ENCODE measurements around the gene HELT.
"Not testable (repeated sequence)": the region's sequence is repeated elsewhere in the genome, so short reads cannot be mapped to it uniquely, and the experiment has no call there.

The HELT gene

DNA sequence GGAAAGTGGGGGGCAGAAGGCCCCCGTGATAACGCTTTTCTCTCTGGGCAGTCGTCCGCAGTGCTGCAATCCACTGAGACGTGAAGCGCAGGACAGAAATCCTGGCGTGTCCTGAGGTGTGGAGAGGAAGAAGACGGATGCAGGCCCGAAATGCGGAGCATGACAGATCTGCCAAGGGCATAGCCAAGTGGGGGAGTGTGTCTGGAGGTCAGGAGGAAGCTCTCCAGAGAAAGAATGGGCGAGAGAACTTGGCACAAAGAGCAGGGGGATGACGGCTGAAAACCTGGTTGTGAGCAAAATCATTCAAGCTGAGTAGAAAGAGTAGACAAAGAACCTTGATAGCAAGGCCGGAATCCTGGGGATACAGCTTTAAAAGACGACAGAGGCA is 23.7 kb upstream of the HELT start:
- DNase-seq (ENCODE audit: low read depth, low spot score): no peak

DNA sequence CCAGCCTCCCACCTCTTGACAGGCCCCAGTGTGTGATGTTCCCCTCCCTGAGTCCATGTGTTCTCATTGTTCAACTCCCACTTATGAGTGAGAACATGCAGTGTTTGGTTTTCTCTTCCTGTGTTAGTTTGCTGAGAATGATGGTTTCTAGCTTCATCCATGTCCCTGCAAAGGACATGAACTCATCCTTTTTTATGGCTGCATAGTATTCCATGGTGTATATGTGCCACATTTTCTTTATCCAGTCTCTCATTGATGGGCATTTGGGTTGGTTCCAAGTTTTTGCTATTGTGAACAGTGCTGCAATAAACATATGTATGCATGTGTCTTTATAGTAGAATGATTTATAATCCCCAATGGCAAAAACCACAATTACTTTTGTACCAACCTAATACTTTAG is 20.6 kb upstream of the HELT start:
- H3K9ac ChIP-seq (ENCODE audit: insufficient read length); DNase-seq (ENCODE audit: low read depth, low spot score); H3K9me3 ChIP-seq (ENCODE audit: low read depth, low read length); H3K27ac ChIP-seq; H3K4me3 ChIP-seq; H3K36me3 ChIP-seq (ENCODE audit: insufficient read depth, low read length): not testable (repeated sequence)

More for the DNA sequence above, 23.7 kb upstream of the HELT start:
- Histone ChIP-seq H3K4me3 (no peak overlapping the region), H3K27ac (no peak overlapping the region), H3K9me3 (ENCODE audit: low read depth, low read length) (no peaks in the 10 kb centered on the region), H3K9ac (ENCODE audit: insufficient read length) (no peak overlapping the region), H3K36me3 (ENCODE audit: insufficient read depth, low read length) (no peaks in the 10 kb centered on the region)
- TF ChIP-seq POLR2AphosphoS5 (IDR thresholded peaks at IDR 0.05; ENCODE audit: borderline replicate concordance, low read depth, low read length): no peak
- TF ChIP-seq EZH2 (IDR thresholded peaks at IDR 0.05): no peak
- no peak for TF ChIP-seq FOXP2 (optimal IDR thresholded peaks at IDR 0.05; ENCODE audit: control extremely low read depth, extremely low read length, insufficient read depth)

DNA sequence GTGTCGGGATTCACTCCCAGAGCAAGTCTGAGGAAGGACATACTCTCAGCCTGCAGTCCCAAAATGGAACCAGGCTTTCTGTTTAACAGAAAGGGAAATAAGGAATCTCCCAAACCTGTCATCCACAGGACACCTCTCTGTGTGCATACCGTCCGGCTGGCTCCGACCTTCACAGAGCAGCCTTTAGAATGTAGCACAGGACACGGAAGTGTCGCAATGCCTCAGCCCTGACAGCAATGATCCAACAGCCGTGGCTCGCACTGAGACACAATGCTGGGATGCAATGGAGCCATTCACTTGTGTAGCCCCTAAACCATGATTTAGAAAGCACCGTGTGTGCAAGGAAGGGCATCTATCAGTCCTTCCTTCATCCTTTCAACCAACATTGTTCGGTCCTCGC is 15.5 kb upstream of the HELT start:
- TF ChIP-seq FOXP2 (optimal IDR thresholded peaks at IDR 0.05; ENCODE audit: control extremely low read depth, extremely low read length, insufficient read depth) (no peak), POLR2AphosphoS5 (IDR thresholded peaks at IDR 0.05; ENCODE audit: borderline replicate concordance, low read depth, low read length) (no peak), EZH2 (IDR thresholded peaks at IDR 0.05) (no peak)
- Histone ChIP-seq H3K36me3 (ENCODE audit: insufficient read depth, low read length) (no peaks in the 10 kb centered on the region), H3K9me3 (ENCODE audit: low read depth, low read length) (no peaks in the 10 kb centered on the region), H3K9ac (ENCODE audit: insufficient read length) (no peak overlapping the region), H3K27ac (no peak overlapping the region), H3K4me3 (no peak overlapping the region)
- no peak for DNase-seq (ENCODE audit: low read depth, low spot score)

DNA sequence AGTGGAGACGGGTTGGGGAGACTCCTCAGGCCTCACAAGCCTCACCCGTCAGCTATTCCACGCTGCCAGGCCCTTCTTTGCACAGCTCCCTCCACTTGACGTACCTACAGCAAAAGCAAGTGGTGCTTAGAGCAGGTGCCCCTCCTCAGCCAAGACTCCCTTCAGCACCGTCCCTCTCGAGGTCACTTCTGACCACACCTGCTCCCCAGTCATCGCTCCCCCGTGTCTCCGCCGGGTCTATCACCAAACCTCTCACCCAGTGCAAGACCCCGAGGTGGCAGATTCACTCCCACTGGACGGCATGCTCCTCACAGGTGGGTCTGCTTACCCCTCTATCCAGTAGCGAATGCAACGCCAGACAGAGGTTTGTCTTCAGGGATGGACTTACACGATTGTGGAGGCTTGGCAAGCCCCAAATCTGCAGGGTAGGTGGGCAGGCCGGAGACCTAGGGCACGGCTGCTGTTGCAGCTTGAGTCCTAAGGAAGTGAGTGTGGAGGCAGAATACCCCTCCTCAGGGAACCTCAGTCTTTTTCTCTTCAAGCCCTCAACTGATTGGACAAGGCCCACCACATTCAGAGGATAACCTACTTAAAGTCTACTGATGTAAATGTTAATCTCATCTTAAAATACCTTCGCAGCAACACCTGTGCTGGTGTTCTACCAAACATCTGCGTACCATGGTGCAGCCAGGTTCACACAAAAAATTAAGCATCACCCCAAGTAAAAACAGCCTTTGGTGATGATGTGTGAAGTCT is 14.5 kb upstream of the HELT start:
- Histone ChIP-seq H3K36me3 (ENCODE audit: insufficient read depth, low read length) (no peaks in the 10 kb centered on the region), H3K9me3 (ENCODE audit: low read depth, low read length) (no peaks in the 10 kb centered on the region), H3K9ac (ENCODE audit: insufficient read length) (no peak overlapping the region), H3K27ac (no peak overlapping the region), H3K4me3 (no peak overlapping the region)
- TF ChIP-seq EZH2 (IDR thresholded peaks at IDR 0.05) (no peak), FOXP2 (optimal IDR thresholded peaks at IDR 0.05; ENCODE audit: control extremely low read depth, extremely low read length, insufficient read depth) (no peak), POLR2AphosphoS5 (IDR thresholded peaks at IDR 0.05; ENCODE audit: borderline replicate concordance, low read depth, low read length) (no peak)
- no peak for DNase-seq (ENCODE audit: low read depth, low spot score)

DNA sequence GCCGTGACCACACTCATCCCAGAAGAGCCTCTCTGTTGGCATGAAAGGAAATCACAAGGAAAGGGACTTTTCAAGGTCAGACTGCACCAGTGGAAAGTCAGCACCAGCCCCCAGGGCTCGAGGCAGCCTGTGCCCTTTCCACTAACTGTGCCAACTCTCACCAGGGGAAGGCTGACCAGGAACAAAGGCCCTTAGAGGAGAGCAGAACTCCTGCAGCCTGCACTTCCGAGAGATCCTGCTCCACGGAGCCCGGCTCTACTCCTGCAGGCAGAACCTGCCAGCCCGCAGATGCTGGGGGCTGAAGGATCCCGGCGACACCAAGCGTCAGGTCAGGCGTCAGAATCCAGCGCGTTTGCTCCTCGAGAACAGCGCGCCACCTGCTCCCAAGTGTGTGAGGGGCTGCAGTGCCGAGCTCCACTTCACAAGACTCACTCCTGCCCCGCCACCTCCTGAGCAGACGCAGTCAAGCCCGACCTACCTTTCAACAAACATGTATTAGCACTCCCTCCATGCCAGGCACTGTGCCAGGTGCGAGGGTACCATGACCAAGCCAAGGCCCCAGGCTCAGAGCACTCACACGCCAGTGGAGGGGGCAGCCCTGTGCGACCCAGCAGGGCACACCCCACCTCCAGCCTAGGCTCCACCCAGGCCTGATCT is 13.6 kb upstream of the HELT start:
- Histone ChIP-seq H3K9me3 (ENCODE audit: low read depth, low read length) (no peaks in the 10 kb centered on the region), H3K36me3 (ENCODE audit: insufficient read depth, low read length) (no peaks in the 10 kb centered on the region), H3K4me3 (peak overlapping the region; percentile 24), H3K9ac (ENCODE audit: insufficient read length) (no peak overlapping the region), H3K27ac (no peak overlapping the region)
- no peak for DNase-seq (ENCODE audit: low read depth, low spot score)
- TF ChIP-seq EZH2 (IDR thresholded peaks at IDR 0.05) (no peak), FOXP2 (optimal IDR thresholded peaks at IDR 0.05; ENCODE audit: control extremely low read depth, extremely low read length, insufficient read depth) (no peak), POLR2AphosphoS5 (IDR thresholded peaks at IDR 0.05; ENCODE audit: borderline replicate concordance, low read depth, low read length) (no peak)

DNA sequence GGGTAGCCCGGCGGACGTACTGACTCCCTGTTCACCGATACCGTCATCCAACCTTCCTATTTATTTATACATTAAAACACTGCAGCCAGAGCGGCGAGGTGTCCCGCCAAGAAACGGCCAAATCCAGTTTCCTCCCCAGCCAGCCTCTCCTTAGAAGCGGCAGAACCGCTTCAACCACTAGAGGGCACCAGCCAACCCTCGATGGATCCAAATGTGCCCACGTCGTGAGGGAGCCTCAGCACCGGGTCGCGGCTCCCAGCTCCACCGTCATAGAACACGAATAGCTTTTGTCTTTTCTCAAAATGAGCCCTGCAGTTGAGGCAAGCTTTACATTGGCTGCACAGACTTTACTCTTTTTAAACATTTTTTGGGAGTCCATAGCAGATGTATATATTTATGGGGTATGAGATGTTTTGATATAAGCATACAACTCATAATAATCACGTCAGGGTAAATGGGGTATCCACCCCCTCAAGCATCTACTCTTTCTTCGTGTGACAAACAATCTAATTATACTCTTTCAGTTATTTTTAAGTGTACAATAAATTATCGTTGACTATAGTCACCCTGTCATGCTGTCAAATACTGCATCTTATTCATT is 13.0 kb upstream of the HELT start:
- H3K4me3 ChIP-seq: peak overlapping the region; percentile 24
- no peak for TF ChIP-seq POLR2AphosphoS5 (IDR thresholded peaks at IDR 0.05; ENCODE audit: borderline replicate concordance, low read depth, low read length)
- TF ChIP-seq EZH2 (IDR thresholded peaks at IDR 0.05): no peak
- no peak for TF ChIP-seq FOXP2 (optimal IDR thresholded peaks at IDR 0.05; ENCODE audit: control extremely low read depth, extremely low read length, insufficient read depth)
- peak; percentile 20 for DNase-seq (ENCODE audit: low read depth, low spot score)
- H3K9ac ChIP-seq (ENCODE audit: insufficient read length): no peak overlapping the region
- no peak overlapping the region for H3K27ac ChIP-seq
- no peaks in the 10 kb centered on the region for H3K36me3 ChIP-seq (ENCODE audit: insufficient read depth, low read length)
- no peaks in the 10 kb centered on the region for H3K9me3 ChIP-seq (ENCODE audit: low read depth, low read length)

DNA sequence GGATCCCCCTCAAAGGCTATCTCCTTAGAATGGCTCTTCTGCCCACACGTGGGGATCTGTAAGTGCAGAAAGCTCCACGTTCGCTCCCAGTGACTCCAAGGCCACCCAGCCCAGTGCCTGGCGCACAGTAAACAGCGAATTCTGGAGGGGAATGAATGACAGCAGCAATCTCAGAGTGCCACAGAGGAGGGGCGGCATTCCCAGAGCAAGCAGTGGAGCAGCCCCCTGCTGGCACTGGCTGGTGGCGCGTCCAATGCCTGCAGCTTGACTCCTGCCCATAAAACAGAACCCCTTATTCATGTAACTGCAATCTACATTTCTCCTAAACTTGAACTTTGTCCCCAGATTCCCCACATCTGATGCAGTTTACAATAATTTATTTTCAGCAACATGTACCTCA is 6.9 kb upstream of the HELT start:
- no peak overlapping the region for H3K27ac ChIP-seq
- no peaks in the 10 kb centered on the region for H3K36me3 ChIP-seq (ENCODE audit: insufficient read depth, low read length)
- H3K9me3 ChIP-seq (ENCODE audit: low read depth, low read length): no peaks in the 10 kb centered on the region
- no peak for TF ChIP-seq EZH2 (IDR thresholded peaks at IDR 0.05)
- no peak for TF ChIP-seq FOXP2 (optimal IDR thresholded peaks at IDR 0.05; ENCODE audit: control extremely low read depth, extremely low read length, insufficient read depth)
- TF ChIP-seq POLR2AphosphoS5 (IDR thresholded peaks at IDR 0.05; ENCODE audit: borderline replicate concordance, low read depth, low read length): no peak
- H3K9ac ChIP-seq (ENCODE audit: insufficient read length): no peak overlapping the region
- DNase-seq (ENCODE audit: low read depth, low spot score): no peak
- H3K4me3 ChIP-seq: no peak overlapping the region

DNA sequence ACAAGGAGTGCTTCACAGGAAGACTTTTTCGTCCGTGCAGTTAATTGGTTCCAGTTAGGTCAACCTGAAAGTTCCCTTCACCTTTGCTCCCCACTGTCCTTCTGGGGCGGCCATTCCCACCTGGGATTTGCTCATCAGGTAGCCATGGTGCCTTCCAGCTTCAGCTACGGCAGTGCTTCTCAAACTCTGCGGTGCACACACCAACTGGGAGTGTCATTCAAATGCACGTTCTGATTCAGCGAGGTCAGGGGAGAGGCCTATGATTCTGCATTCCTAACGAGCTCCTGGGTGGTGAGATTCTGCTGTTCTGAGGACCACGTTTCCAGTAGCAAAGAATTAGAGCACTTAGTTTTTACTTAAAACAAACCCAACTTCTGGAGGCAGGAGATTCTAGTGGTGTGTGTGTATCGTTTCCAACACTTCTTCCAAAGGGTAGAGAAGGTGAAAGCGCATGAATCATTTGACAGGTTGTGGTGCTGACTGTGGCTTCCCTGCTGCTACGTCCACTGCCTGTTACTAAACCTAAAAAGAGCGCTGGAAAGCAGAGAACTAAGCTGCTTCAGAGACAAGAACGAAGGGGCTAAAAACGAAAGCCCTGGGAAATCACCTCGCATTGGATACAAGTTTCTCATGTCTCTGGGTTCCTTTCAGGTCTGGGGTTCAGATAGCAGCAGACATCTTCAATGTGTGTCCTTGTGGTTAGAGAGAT is 4.7 kb upstream of the HELT start:
- H3K9ac ChIP-seq (ENCODE audit: insufficient read length): no peak overlapping the region
- DNase-seq (ENCODE audit: low read depth, low spot score): no peak
- TF ChIP-seq FOXP2 (optimal IDR thresholded peaks at IDR 0.05; ENCODE audit: control extremely low read depth, extremely low read length, insufficient read depth) (no peak), EZH2 (IDR thresholded peaks at IDR 0.05) (no peak), POLR2AphosphoS5 (IDR thresholded peaks at IDR 0.05; ENCODE audit: borderline replicate concordance, low read depth, low read length) (no peak)
- no peak overlapping the region for H3K4me3 ChIP-seq
- H3K36me3 ChIP-seq (ENCODE audit: insufficient read depth, low read length): no peaks in the 10 kb centered on the region
- H3K27ac ChIP-seq: no peak overlapping the region
- H3K9me3 ChIP-seq (ENCODE audit: low read depth, low read length): no peaks in the 10 kb centered on the region
